Vagina (tissue), 2 donors: ENCODE measurements around the gene GPRC5C. TPM values are rescaled to one million over a fixed set of nuclear protein-coding genes. Genes with fewer than 3 reads are reported as not detected.
"Not testable (repeated sequence)": the region's sequence is repeated elsewhere in the genome, so short reads cannot be mapped to it uniquely, and the experiment has no call there.

ENCODE experiments used
- DNase-seq, 2 donors: peaks; one replicate each; pipeline ENCODE4 v3.0.0-alpha.2; 2017; ENCODE audit errors: extremely low spot score in 2 of 2
- H3K27ac ChIP-seq: fragments of 200-600 bp; sonication (generic); one replicate; pipeline ENCODE4 v1.5.1; 2019
- H3K27me3 ChIP-seq: fragments of 200-600 bp; sonication (generic); one replicate; pipeline ENCODE4 v1.5.1; 2019
- H3K36me3 ChIP-seq, 2 donors: fragments of 200-600 bp; sonication (generic); one replicate each; pipeline ENCODE4 v1.5.1; 2017 to 2019
- H3K4me1 ChIP-seq: fragments of 200-600 bp; sonication (generic); one replicate; pipeline ENCODE4 v1.5.1; 2019
- H3K4me3 ChIP-seq, 2 donors: fragments of 200-600 bp; sonication (generic); 1 replicate in 1 of 2; 2 replicates in 1 of 2; pipeline ENCODE4 v1.5.1; 2016 to 2019
- H3K9me3 ChIP-seq: fragments of 200-600 bp; sonication (generic); one replicate; pipeline ENCODE4 v1.5.1; 2019
- POLR2A ChIP-seq, 2 donors: fragments of 450-650 bp; IDR thresholded peaks; one replicate each; pipeline ENCODE4 v1.6.1; 2017; ENCODE audit warnings: antibody characterized with exemption in 2 of 2, mild to moderate bottlenecking in 2 of 2, moderate library complexity in 2 of 2
- POLR2AphosphoS5 ChIP-seq, 2 donors: sonication (generic); formaldehyde crosslinking; IDR thresholded peaks; one replicate each; pipeline ENCODE4 v1.9.0; 2017; ENCODE audit warnings: antibody characterized with exemption in 2 of 2, mild to moderate bottlenecking in 2 of 2, low read depth in 1 of 2; ENCODE audit not compliant: insufficient read depth in 1 of 2
- intact Hi-C: fragments of 100-400 bp; cut with DNase I; formaldehyde crosslinking; loops from one replicate; pipeline ENCODE4 v1.15.1; 2023
- total RNA-seq: library from RNA; depleted of rRNA; stranded (reverse); fragments of >200 nt; gene quantifications from one replicate; pipeline ENCODE4 v1.2.3, GENCODE V29; 2016
- TF ChIP-seq, protein P1 (sequence below), 3 experiments: fragments of 450-650 bp in 2 of 3; fragments of 200-600 bp in 1 of 3; sonication (generic) in 1 of 3; IDR thresholded peaks; one replicate each; pipeline ENCODE4 v1.5.1; 2017 to 2019; ENCODE audit warnings: antibody characterized with exemption in 3 of 3, mild to moderate bottlenecking in 2 of 3, moderate library complexity in 2 of 3

GPRC5C gene
- total RNA-seq, 1 donor from 2014 or later: 27.5 TPM

DNA sequence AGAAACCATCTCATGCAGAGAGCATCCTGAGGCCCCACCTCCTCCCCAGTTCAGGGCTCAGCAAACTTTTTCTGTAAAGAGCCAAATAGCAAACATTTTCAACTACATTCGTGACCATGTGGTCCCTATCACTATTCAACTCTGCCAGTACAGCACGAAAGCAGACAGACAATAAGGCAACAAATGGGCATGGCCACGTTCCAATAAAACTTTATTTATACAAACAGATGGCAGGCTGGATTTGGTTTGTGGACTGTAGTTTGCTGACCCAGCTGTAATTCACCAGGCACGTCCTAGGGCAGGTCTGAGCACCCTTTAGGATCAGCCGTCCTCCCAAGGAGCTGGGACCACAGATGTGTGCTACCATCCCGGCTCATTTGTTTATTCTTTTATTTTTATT, 27.1 kb upstream of the GPRC5C start:
- Histone ChIP-seq H3K9me3 (no peaks in the 10 kb centered on the region), H3K27me3 (no peaks in the 10 kb centered on the region), H3K36me3 (no peaks in the 10 kb centered on the region), H3K27ac (no peak overlapping the region), H3K4me3 (no peak overlapping the region), H3K4me1 (no peaks in the 10 kb centered on the region)
- no peak for DNase-seq
- intact Hi-C loops: no loop called here
- no peak for TF ChIP-seq POLR2AphosphoS5 (IDR thresholded peaks at IDR 0.05; ENCODE audit: insufficient read depth in 1 of 2, low read depth in 1 of 2)
- TF ChIP-seq, protein P1, sequence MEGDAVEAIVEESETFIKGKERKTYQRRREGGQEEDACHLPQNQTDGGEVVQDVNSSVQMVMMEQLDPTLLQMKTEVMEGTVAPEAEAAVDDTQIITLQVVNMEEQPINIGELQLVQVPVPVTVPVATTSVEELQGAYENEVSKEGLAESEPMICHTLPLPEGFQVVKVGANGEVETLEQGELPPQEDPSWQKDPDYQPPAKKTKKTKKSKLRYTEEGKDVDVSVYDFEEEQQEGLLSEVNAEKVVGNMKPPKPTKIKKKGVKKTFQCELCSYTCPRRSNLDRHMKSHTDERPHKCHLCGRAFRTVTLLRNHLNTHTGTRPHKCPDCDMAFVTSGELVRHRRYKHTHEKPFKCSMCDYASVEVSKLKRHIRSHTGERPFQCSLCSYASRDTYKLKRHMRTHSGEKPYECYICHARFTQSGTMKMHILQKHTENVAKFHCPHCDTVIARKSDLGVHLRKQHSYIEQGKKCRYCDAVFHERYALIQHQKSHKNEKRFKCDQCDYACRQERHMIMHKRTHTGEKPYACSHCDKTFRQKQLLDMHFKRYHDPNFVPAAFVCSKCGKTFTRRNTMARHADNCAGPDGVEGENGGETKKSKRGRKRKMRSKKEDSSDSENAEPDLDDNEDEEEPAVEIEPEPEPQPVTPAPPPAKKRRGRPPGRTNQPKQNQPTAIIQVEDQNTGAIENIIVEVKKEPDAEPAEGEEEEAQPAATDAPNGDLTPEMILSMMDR (IDR thresholded peaks at IDR 0.05): no peak
- no peak for TF ChIP-seq POLR2A (IDR thresholded peaks at IDR 0.05)

DNA sequence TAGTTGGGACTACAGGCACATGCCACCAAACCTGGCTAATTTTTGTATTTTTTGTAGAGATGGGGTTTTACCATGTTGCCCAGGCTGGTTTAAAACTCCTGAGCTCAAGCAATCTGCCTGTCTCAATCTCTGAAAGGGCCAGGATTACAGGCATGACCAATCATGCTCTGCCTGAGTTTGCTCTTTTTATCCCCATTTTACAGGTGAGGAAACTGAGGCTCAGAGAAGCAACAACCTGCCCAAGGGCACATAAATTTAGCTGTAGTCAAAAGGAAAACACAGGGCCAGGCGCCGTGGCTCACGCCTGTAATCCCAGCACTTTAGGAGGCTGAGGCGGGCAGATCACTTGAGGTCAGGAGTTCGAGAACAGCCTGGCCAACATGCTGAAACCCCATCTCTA, 26.6 kb upstream of the GPRC5C start:
- H3K36me3 ChIP-seq, H3K9me3 ChIP-seq, intact Hi-C loops, H3K4me1 ChIP-seq, H3K4me3 ChIP-seq, H3K27ac ChIP-seq, DNase-seq, H3K27me3 ChIP-seq: not testable (repeated sequence)

- H3K27me3 ChIP-seq: no peaks in the 10 kb centered on the region
- H3K36me3 ChIP-seq: no peaks in the 10 kb centered on the region
- H3K4me1 ChIP-seq: no peaks in the 10 kb centered on the region
- H3K9me3 ChIP-seq: no peaks in the 10 kb centered on the region
- intact Hi-C loops: no loop called here
- DNase-seq: no peak
- TF ChIP-seq, protein P1 (IDR thresholded peaks at IDR 0.05): no peak
- no peak for TF ChIP-seq POLR2AphosphoS5 (IDR thresholded peaks at IDR 0.05; ENCODE audit: insufficient read depth in 1 of 2, low read depth in 1 of 2)
- no peak for TF ChIP-seq POLR2A (IDR thresholded peaks at IDR 0.05)
- H3K27ac ChIP-seq: no peak overlapping the region
- H3K4me3 ChIP-seq: no peak overlapping the region
Measured at GRCh38 chr17:74407384-74407783, 24.5 kb upstream of the GPRC5C start.

DNA sequence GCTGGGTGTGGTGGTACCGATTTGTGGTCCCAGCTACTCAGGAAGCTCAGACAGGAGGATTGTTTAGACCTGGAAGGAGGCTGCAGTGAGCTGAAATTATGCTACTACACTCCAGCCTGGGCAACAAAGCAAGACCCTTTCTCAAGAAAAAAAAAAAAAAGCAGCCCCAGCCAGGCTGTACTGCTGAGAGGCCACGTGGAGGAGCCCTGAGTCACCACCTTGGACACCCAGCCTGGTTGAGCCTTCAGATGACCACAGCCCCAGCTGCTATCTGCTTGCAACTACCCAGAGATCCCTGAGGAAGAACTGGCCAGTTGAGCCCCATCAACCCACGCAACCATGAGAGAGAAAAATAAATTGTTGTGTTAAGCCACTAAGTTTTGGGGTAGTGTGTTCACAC, 23.6 kb upstream of the GPRC5C start:
- intact Hi-C loops: no loop called here
- Histone ChIP-seq H3K4me1 (no peaks in the 10 kb centered on the region), H3K4me3 (no peak overlapping the region), H3K9me3 (no peaks in the 10 kb centered on the region), H3K27me3 (no peaks in the 10 kb centered on the region), H3K36me3 (no peaks in the 10 kb centered on the region), H3K27ac (no peak overlapping the region)
- no peak for TF ChIP-seq POLR2AphosphoS5 (IDR thresholded peaks at IDR 0.05; ENCODE audit: insufficient read depth in 1 of 2, low read depth in 1 of 2)
- TF ChIP-seq, protein P1 (IDR thresholded peaks at IDR 0.05): no peak
- TF ChIP-seq POLR2A (IDR thresholded peaks at IDR 0.05): no peak
- DNase-seq: no peak

GRCh38 chr17:74408815-74409214, 23.1 kb upstream of the GPRC5C start:
- Histone ChIP-seq H3K9me3 (no peaks in the 10 kb centered on the region), H3K4me1 (no peaks in the 10 kb centered on the region), H3K4me3 (no peak overlapping the region), H3K27me3 (no peaks in the 10 kb centered on the region), H3K36me3 (no peaks in the 10 kb centered on the region), H3K27ac (no peak overlapping the region)
- TF ChIP-seq, protein P1 (IDR thresholded peaks at IDR 0.05): no peak
- no peak for TF ChIP-seq POLR2AphosphoS5 (IDR thresholded peaks at IDR 0.05; ENCODE audit: insufficient read depth in 1 of 2, low read depth in 1 of 2)
- TF ChIP-seq POLR2A (IDR thresholded peaks at IDR 0.05): no peak
- intact Hi-C loops: no loop called here
- no peak for DNase-seq

DNA sequence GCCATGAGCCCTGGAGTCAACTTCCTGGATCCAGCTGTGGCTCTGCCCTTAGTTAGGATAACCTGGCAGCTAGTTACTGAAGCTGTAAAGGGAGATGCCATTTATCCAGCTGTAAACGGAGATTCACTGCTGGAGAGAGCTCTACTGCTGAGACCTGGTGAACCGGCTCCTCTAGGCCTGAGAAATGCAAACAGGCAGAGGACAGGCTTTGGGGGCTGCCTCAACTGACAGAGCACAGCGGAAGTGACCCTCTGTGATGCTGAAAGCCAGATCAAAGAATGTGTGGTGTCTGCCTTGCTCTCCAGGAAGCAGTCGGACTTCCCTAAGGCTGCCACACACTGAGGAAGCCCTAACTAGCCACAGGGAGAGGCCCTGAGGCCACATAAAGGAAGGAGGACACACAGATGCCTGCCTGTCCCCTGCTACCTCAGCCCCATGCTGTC, 21.9 kb upstream of the GPRC5C start:
- no peaks in the 10 kb centered on the region for H3K36me3 ChIP-seq
- no peaks in the 10 kb centered on the region for H3K9me3 ChIP-seq
- H3K4me3 ChIP-seq: no peak overlapping the region
- TF ChIP-seq, protein P1 (IDR thresholded peaks at IDR 0.05): no peak
- TF ChIP-seq POLR2A (IDR thresholded peaks at IDR 0.05) (no peak), POLR2AphosphoS5 (IDR thresholded peaks at IDR 0.05; ENCODE audit: insufficient read depth in 1 of 2, low read depth in 1 of 2) (no peak)
- intact Hi-C loops: no loop called here
- no peaks in the 10 kb centered on the region for H3K27me3 ChIP-seq
- DNase-seq: no peak
- H3K27ac ChIP-seq: no peak overlapping the region
- no peaks in the 10 kb centered on the region for H3K4me1 ChIP-seq
